Osteoblast (primary cell): Measurements from ENCODE around the gene PRKCE. TPM values are rescaled to one million over a fixed set of nuclear protein-coding genes. Genes with fewer than 3 reads are reported as not detected.

ENCODE experiments used
- DNase-seq: peaks from one replicate; pipeline ENCODE4 v3.0.0; 2011; ENCODE audit warnings: low spot score, mixed read lengths; ENCODE audit not compliant: insufficient read length; ENCODE audit errors: missing footprints
- H2AFZ ChIP-seq: 2 replicates; pipeline ENCODE4 v1.6.0; 2011; ENCODE audit warnings: mild to moderate bottlenecking, low read length
- H3K27ac ChIP-seq: 2 replicates; pipeline ENCODE4 v1.5.1; 2011; ENCODE audit warnings: mild to moderate bottlenecking, low read depth, low read length, moderate library complexity
- H3K27me3 ChIP-seq: 2 replicates; pipeline ENCODE4 v1.6.0; 2012; ENCODE audit warnings: mild to moderate bottlenecking, control low read depth, inconsistent platforms, low read length, moderate library complexity; ENCODE audit not compliant: insufficient read depth
- H3K36me3 ChIP-seq: 2 replicates; pipeline ENCODE4 v1.5.1; 2011; ENCODE audit warnings: mild to moderate bottlenecking, low read length, control low read depth, moderate library complexity; ENCODE audit not compliant: insufficient read depth
- H3K4me1 ChIP-seq: 2 replicates; pipeline ENCODE4 v1.5.1; 2011; ENCODE audit warnings: mild to moderate bottlenecking, low read length, control low read depth, moderate library complexity; ENCODE audit not compliant: insufficient read depth
- H3K4me2 ChIP-seq: 2 replicates; pipeline ENCODE4 v1.6.0; 2011; ENCODE audit warnings: mild to moderate bottlenecking, low read length; ENCODE audit not compliant: insufficient read depth
- H3K4me3 ChIP-seq: fragments of 200-600 bp; sonication (generic); 3 replicates; pipeline ENCODE4 v1.5.1; 2012; ENCODE audit warnings: mild to moderate bottlenecking, low read length, inconsistent platforms; ENCODE audit not compliant: insufficient read depth
- H3K79me2 ChIP-seq: 2 replicates; pipeline ENCODE4 v1.6.0; 2012; ENCODE audit warnings: mild to moderate bottlenecking, low read length, control low read depth, inconsistent platforms; ENCODE audit not compliant: insufficient read depth
- H3K9me3 ChIP-seq: 2 replicates; pipeline ENCODE4 v1.5.1; 2011; ENCODE audit warnings: low read depth, low read length, control low read depth
- H4K20me1 ChIP-seq: 2 replicates; pipeline ENCODE4 v1.6.0; 2012; ENCODE audit warnings: mild to moderate bottlenecking, low read length, control low read depth; ENCODE audit not compliant: insufficient read depth
- total RNA-seq: library from RNA; depleted of rRNA; stranded (reverse); fragments of >200 nt; gene quantifications from 2 replicates; pipeline ENCODE4 v1.2.3, GENCODE V29; 2012
- TF ChIP-seq, protein P1 (sequence below): IDR thresholded peaks from 2 replicates; pipeline ENCODE4 v1.5.1; 2011; ENCODE audit warnings: mild to moderate bottlenecking, low read depth, low read length, moderate library complexity; ENCODE audit errors: extremely low read depth

The PRKCE gene
- total RNA-seq, 1 donor: 22.1 TPM

DNA sequence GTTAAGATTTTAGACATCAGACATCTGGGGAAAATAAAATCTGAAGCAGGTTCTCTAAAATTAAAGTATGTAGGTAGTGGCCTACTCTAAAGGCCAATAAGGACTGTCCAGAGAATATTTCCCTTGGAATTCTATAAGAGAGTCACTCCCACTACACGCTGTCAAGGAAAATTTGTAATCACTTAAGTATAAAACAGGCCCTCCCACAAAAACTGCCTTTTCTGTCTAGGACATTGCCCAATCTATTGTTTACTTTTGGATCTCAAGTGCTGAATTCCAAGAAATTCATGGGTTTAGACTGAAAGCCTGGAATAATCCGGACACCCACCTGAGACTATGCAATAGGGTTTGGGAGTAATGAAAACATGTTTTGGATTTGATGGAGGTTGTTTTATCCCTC is 38.7 kb upstream of the PRKCE start:
- Histone ChIP-seq H4K20me1 (no peaks in the 10 kb centered on the region), H3K27ac (no peak overlapping the region), H3K9me3 (no peaks in the 10 kb centered on the region), H3K79me2 (peaks cover 28% of the 10 kb centered on the region), H3K4me2 (no peak overlapping the region), H3K36me3 (no peaks in the 10 kb centered on the region), H2AFZ (no peak overlapping the region), H3K27me3 (no peaks in the 10 kb centered on the region), H3K4me1 (peaks cover 15% of the 10 kb centered on the region), H3K4me3 (no peak overlapping the region)
- TF ChIP-seq, protein P1, sequence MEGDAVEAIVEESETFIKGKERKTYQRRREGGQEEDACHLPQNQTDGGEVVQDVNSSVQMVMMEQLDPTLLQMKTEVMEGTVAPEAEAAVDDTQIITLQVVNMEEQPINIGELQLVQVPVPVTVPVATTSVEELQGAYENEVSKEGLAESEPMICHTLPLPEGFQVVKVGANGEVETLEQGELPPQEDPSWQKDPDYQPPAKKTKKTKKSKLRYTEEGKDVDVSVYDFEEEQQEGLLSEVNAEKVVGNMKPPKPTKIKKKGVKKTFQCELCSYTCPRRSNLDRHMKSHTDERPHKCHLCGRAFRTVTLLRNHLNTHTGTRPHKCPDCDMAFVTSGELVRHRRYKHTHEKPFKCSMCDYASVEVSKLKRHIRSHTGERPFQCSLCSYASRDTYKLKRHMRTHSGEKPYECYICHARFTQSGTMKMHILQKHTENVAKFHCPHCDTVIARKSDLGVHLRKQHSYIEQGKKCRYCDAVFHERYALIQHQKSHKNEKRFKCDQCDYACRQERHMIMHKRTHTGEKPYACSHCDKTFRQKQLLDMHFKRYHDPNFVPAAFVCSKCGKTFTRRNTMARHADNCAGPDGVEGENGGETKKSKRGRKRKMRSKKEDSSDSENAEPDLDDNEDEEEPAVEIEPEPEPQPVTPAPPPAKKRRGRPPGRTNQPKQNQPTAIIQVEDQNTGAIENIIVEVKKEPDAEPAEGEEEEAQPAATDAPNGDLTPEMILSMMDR: no peak
- no peak for DNase-seq

DNA sequence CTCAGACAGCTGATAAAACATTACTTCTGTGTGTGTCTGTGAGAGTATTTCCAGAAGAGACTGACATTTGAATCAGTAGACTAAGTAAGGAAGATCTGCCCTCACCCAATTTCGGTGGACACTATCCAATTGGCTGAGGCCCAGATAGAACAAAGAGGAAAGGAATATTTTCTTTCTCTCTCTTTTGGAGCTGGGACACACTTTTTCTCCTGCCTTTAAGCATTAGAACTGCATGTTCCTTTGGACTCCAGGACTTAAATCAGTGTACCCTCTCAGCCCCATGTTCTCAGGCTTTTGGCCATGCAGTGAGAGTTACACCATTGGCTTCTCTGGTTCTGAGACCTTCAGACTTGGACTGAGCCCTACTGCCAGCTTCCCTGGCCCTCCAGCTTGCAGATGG is 37.1 kb upstream of the PRKCE start:
- no peak overlapping the region for H3K4me2 ChIP-seq
- no peak for DNase-seq
- H3K9me3 ChIP-seq: no peaks in the 10 kb centered on the region
- H3K27me3 ChIP-seq: no peaks in the 10 kb centered on the region
- no peak overlapping the region for H2AFZ ChIP-seq
- H3K4me3 ChIP-seq: no peak overlapping the region
- peaks cover 15% of the 10 kb centered on the region for H3K4me1 ChIP-seq
- peaks cover 12% of the 10 kb centered on the region for H3K79me2 ChIP-seq
- no peak overlapping the region for H3K27ac ChIP-seq
- H3K36me3 ChIP-seq: no peaks in the 10 kb centered on the region
- H4K20me1 ChIP-seq: no peaks in the 10 kb centered on the region
- TF ChIP-seq, protein P1: no peak

DNA sequence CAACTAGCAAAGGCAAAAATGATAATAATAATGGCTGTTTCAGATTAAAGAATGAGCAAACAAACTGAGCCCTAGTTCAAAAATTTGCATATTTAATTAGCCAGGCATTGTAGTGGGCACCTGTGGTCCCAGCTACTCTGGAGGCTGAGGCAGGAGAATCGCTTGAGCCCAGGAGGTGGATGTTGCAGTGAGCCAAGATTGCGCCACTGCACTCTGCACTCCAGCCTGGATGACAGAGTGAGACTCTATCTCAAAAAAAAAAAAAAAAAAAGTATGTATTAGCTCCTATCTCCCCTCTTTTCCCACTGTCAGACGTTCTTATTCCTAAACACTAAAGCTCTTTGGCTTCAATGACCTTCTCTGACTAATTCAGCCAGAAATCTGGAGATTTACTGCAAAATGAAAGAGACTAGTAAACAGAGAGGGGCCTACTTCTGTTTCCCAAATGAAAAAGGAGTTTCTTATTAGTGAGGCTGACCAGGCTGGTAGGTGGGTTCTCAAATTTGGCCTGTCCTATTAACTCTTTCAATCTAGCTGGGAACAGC is 36.5 kb upstream of the PRKCE start:
- no peak for DNase-seq
- no peaks in the 10 kb centered on the region for H4K20me1 ChIP-seq

DNA sequence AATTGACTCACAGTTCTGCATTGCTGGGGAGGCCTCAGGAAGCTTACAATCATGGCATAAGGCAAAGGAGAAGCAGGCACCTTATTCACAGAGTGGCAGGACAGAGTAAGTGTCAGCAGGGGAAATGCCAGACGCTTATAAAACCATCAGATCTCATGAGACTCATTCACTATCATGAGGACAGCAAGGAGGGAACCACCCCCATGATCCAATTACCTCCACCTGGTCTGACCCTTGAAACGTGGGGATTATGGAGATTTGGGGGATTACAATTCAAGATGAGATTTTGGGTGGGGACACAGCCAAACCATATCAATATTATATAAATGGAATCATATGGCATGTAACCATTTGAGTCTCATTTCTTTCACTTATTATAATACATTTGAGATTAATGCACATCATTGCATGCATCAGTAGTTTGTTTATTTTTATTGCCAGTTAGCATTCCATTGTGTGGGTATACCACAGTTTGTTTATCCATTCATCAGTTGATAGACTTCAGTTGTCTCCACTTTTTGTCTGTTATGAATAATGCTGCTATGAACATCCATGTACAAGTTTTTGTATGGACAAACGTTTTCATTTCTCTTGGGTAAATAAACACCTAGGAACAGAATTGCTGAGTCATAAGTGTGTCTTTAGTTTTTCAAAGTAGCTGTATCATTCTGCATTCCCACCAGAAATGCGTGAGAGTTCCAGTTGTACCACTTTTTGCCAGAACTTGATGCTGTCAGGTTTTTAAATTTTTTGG is 34.6 kb upstream of the PRKCE start:
- TF ChIP-seq, protein P1: no peak
- no peak overlapping the region for H2AFZ ChIP-seq
- H3K4me3 ChIP-seq: no peak overlapping the region
- H3K27me3 ChIP-seq: no peaks in the 10 kb centered on the region
- no peaks in the 10 kb centered on the region for H4K20me1 ChIP-seq
- H3K4me1 ChIP-seq: peaks cover 12% of the 10 kb centered on the region
- H3K36me3 ChIP-seq: no peaks in the 10 kb centered on the region
- H3K79me2 ChIP-seq: no peaks in the 10 kb centered on the region
- H3K4me2 ChIP-seq: no peak overlapping the region
- H3K9me3 ChIP-seq: no peaks in the 10 kb centered on the region
- DNase-seq: no peak
- H3K27ac ChIP-seq: no peak overlapping the region

More for the DNA sequence above, 36.5 kb upstream of the PRKCE start:
- Histone ChIP-seq H3K4me1 (peaks cover 13% of the 10 kb centered on the region), H2AFZ (no peak overlapping the region), H3K27me3 (no peaks in the 10 kb centered on the region), H3K4me3 (no peak overlapping the region), H3K9me3 (no peaks in the 10 kb centered on the region), H3K79me2 (peaks cover 6% of the 10 kb centered on the region), H3K36me3 (no peaks in the 10 kb centered on the region), H3K4me2 (no peak overlapping the region), H3K27ac (no peak overlapping the region)
- TF ChIP-seq, protein P1: no peak
